Activated CD4-positive, alpha-beta memory T cell treated with anti-CD3 and anti-CD28 coated beads for 36 hours (primary cell): ENCODE measurements around the gene KIF21B. TPM values are rescaled to one million over a fixed set of nuclear protein-coding genes. Genes with fewer than 3 reads are reported as not detected.

ENCODE experiments used
- CTCF ChIA-PET: fragments of 350-600 bp; sonication (Branson Sonifier 250); formaldehyde crosslinking; loops from one replicate; lab custom pipeline; 2021; ENCODE audit warnings: antibody characterized with exemption, inconsistent platforms; lab: Charles Lee
- POLR2A ChIA-PET: fragments of 350-600 bp; sonication (Branson Sonifier 250); formaldehyde crosslinking; loops from one replicate; lab custom pipeline; 2021; ENCODE audit warnings: antibody characterized with exemption; lab: Charles Lee
- DNase-seq: peaks from one replicate; pipeline ENCODE4 v3.0.0-alpha.2; 2020
- H3K27ac Mint-ChIP-seq: one replicate; pipeline ENCODE4 v1.8.0; 2021; ENCODE audit warnings: mixed read lengths
- H3K27me3 Mint-ChIP-seq: one replicate; pipeline ENCODE4 v1.8.0; 2021; ENCODE audit warnings: mixed read lengths
- H3K36me3 Mint-ChIP-seq: one replicate; pipeline ENCODE4 v1.8.0; 2021; ENCODE audit warnings: mixed read lengths
- H3K4me1 Mint-ChIP-seq: one replicate; pipeline ENCODE4 v1.8.0; 2021; ENCODE audit warnings: low read depth, mixed read lengths
- H3K4me3 Mint-ChIP-seq: one replicate; pipeline ENCODE4 v1.8.0; 2021; ENCODE audit warnings: mild to moderate bottlenecking, mixed read lengths
- H3K9me3 Mint-ChIP-seq: one replicate; pipeline ENCODE4 v1.8.0; 2021; ENCODE audit warnings: mixed read lengths
- intact Hi-C: fragments of 100-400 bp; cut with micrococcal nuclease; formaldehyde crosslinking; loops from one replicate; pipeline ENCODE4 v1.15.1; 2023
- total RNA-seq, 2 experiments: library from RNA; stranded (reverse); gene quantifications; one replicate each; pipeline ENCODE4 v1.2.3, GENCODE V29; 2021

KIF21B gene
- total RNA-seq, 2 experiments from 2014 or later = 56.6 to 58.7 TPM

GRCh38 chr1:201060586-201060985, 37.1 kb upstream of the KIF21B start:
- ChIA-PET CTCF (interaction anchor here (1.0 kb wide), 1 partner anchor 18 kb away, joined by 3 read pairs; no protein-coding TSS in a partner anchor), POLR2A (no interaction called here)
- peaks cover 17% of the 10 kb centered on the region for H3K4me1 Mint-ChIP-seq
- peaks cover 3% of the 10 kb centered on the region for H3K27me3 Mint-ChIP-seq
- no peaks in the 10 kb centered on the region for H3K36me3 Mint-ChIP-seq
- H3K27ac Mint-ChIP-seq = no peak overlapping the region
- no peaks in the 10 kb centered on the region for H3K9me3 Mint-ChIP-seq
- no peak overlapping the region for H3K4me3 Mint-ChIP-seq
- DNase-seq = no peak
- intact Hi-C loops = no loop called here

- ChIA-PET POLR2A (no interaction called here), CTCF (no interaction called here)
- Mint-ChIP-seq H3K4me1 (peaks cover 17% of the 10 kb centered on the region), H3K27me3 (peaks cover 3% of the 10 kb centered on the region), H3K27ac (no peak overlapping the region), H3K9me3 (no peaks in the 10 kb centered on the region), H3K4me3 (no peak overlapping the region), H3K36me3 (no peaks in the 10 kb centered on the region)
- DNase-seq = no peak
- intact Hi-C loops = no loop called here
Measured at GRCh38 chr1:201059871-201060555, 36.5 kb upstream of the KIF21B start.

- peaks cover 3% of the 10 kb centered on the region for H3K27me3 Mint-ChIP-seq
- POLR2A ChIA-PET = no interaction called here
- H3K27ac Mint-ChIP-seq = no peak overlapping the region
- no peak for DNase-seq
- peaks cover 17% of the 10 kb centered on the region for H3K4me1 Mint-ChIP-seq
- H3K9me3 Mint-ChIP-seq = no peaks in the 10 kb centered on the region
- CTCF ChIA-PET = no interaction called here
- intact Hi-C loops = no loop called here
- H3K36me3 Mint-ChIP-seq = no peaks in the 10 kb centered on the region
- no peak overlapping the region for H3K4me3 Mint-ChIP-seq
Measured at GRCh38 chr1:201059401-201059800, 35.9 kb upstream of the KIF21B start.

- intact Hi-C loops = no loop called here
- Mint-ChIP-seq H3K27me3 (peaks cover 8% of the 10 kb centered on the region), H3K4me1 (peaks cover 19% of the 10 kb centered on the region), H3K36me3 (no peaks in the 10 kb centered on the region), H3K9me3 (no peaks in the 10 kb centered on the region), H3K4me3 (no peak overlapping the region), H3K27ac (no peak overlapping the region)
- CTCF ChIA-PET = interaction anchor here (0.7 to 1.3 kb wide), 2 partner anchors 74 to 82 kb away, joined by 4 to 5 read pairs; no protein-coding TSS in a partner anchor
- POLR2A ChIA-PET = interaction anchor here (1.0 kb wide), 1 partner anchor 1106 kb away, joined by 3 read pairs; no protein-coding TSS in a partner anchor
- no peak for DNase-seq
Measured at GRCh38 chr1:201054091-201054543, 30.6 kb upstream of the KIF21B start.

- ChIA-PET CTCF (interaction anchor here (1.0 kb wide), 1 partner anchor 80 kb away, joined by 4 read pairs; no protein-coding TSS in a partner anchor), POLR2A (no interaction called here)
- peaks cover 19% of the 10 kb centered on the region for H3K4me1 Mint-ChIP-seq
- H3K36me3 Mint-ChIP-seq = no peaks in the 10 kb centered on the region
- intact Hi-C loops = no loop called here
- no peak overlapping the region for H3K27ac Mint-ChIP-seq
- no peak for DNase-seq
- no peaks in the 10 kb centered on the region for H3K9me3 Mint-ChIP-seq
- peaks cover 8% of the 10 kb centered on the region for H3K27me3 Mint-ChIP-seq
- no peak overlapping the region for H3K4me3 Mint-ChIP-seq
Measured at GRCh38 chr1:201053155-201053860, 29.8 kb upstream of the KIF21B start.

GRCh38 chr1:201051399-201051798, 27.9 kb upstream of the KIF21B start:
- H3K4me1 Mint-ChIP-seq = peaks cover 3% of the 10 kb centered on the region
- intact Hi-C loops = no loop called here
- no peak overlapping the region for H3K27ac Mint-ChIP-seq
- CTCF ChIA-PET = interaction anchor here (2.2 kb wide), 1 partner anchor 72 kb away, joined by 8 read pairs; no protein-coding TSS in a partner anchor
- H3K36me3 Mint-ChIP-seq = no peaks in the 10 kb centered on the region
- H3K4me3 Mint-ChIP-seq = no peak overlapping the region
- H3K27me3 Mint-ChIP-seq = peaks cover 5% of the 10 kb centered on the region
- H3K9me3 Mint-ChIP-seq = no peaks in the 10 kb centered on the region
- peak; percentile 43 for DNase-seq
- POLR2A ChIA-PET = interaction anchor here (1.1 kb wide), 1 partner anchor 72 kb away, joined by 4 read pairs; no protein-coding TSS in a partner anchor

- ChIA-PET CTCF (interaction anchor here (1.4 to 3.8 kb wide), 3 partner anchors 30 to 79 kb away, joined by 3 to 30 read pairs (median 8); no protein-coding TSS in a partner anchor), POLR2A (interaction anchor here (1.1 kb wide), 1 partner anchor 71 kb away, joined by 4 read pairs; no protein-coding TSS in a partner anchor)
- Mint-ChIP-seq H3K36me3 (no peaks in the 10 kb centered on the region), H3K9me3 (no peaks in the 10 kb centered on the region), H3K27me3 (peaks cover 5% of the 10 kb centered on the region), H3K4me1 (peaks cover 3% of the 10 kb centered on the region), H3K4me3 (no peak overlapping the region), H3K27ac (no peak overlapping the region)
- intact Hi-C loops = no loop called here
- no peak for DNase-seq
Measured at GRCh38 chr1:201050515-201051277, 27.2 kb upstream of the KIF21B start.

GRCh38 chr1:201049248-201049831, 25.8 kb upstream of the KIF21B start:
- Mint-ChIP-seq H3K9me3 (no peaks in the 10 kb centered on the region), H3K4me1 (peaks cover 3% of the 10 kb centered on the region), H3K4me3 (no peak overlapping the region), H3K27me3 (peaks cover 5% of the 10 kb centered on the region), H3K27ac (no peak overlapping the region), H3K36me3 (no peaks in the 10 kb centered on the region)
- CTCF ChIA-PET = interaction anchor here (0.9 to 3.8 kb wide), 6 partner anchors 24 to 77 kb away, joined by 3 to 30 read pairs (median 5); no protein-coding TSS in a partner anchor
- no peak for DNase-seq
- POLR2A ChIA-PET = no interaction called here
- intact Hi-C loops = no loop called here

GRCh38 chr1:201048521-201048920, 25.0 kb upstream of the KIF21B start:
- intact Hi-C loops = no loop called here
- POLR2A ChIA-PET = no interaction called here
- Mint-ChIP-seq H3K4me3 (no peak overlapping the region), H3K27ac (no peak overlapping the region), H3K27me3 (peaks cover 1% of the 10 kb centered on the region), H3K36me3 (no peaks in the 10 kb centered on the region), H3K4me1 (peaks cover 3% of the 10 kb centered on the region), H3K9me3 (no peaks in the 10 kb centered on the region)
- DNase-seq = no peak
- CTCF ChIA-PET = interaction anchor here (0.9 to 3.8 kb wide), 4 partner anchors 23 to 76 kb away, joined by 3 to 30 read pairs (median 16); no protein-coding TSS in a partner anchor

- Mint-ChIP-seq H3K9me3 (no peaks in the 10 kb centered on the region), H3K4me1 (peaks cover 3% of the 10 kb centered on the region), H3K4me3 (no peak overlapping the region), H3K27me3 (no peaks in the 10 kb centered on the region), H3K27ac (no peak overlapping the region), H3K36me3 (no peaks in the 10 kb centered on the region)
- CTCF ChIA-PET = interaction anchor here (1.1 to 12.7 kb wide), 2 partner anchors 19 to 68 kb away, joined by 3 to 433 read pairs; no protein-coding TSS in a partner anchor
- POLR2A ChIA-PET = no interaction called here
- no peak for DNase-seq
- intact Hi-C loops = loop anchor here (5.0 kb wide), 1 partner anchor 157 kb away; no protein-coding TSS in a partner anchor
Measured at GRCh38 chr1:201044119-201044518, 20.6 kb upstream of the KIF21B start.
